ENCODE measurements around the gene CISH.

Gene CISH

GRCh38 chr3:50657816-50658215 is 46.2 kb upstream of the CISH start:
- H3K36me3 ChIP-seq (ENCODE audit: insufficient read depth): no peaks in the 10 kb centered on the region
- H3K9ac ChIP-seq: no peak overlapping the region
- no peak overlapping the region for H3K4me3 ChIP-seq (IDR thresholded peaks at IDR 0.05; ENCODE audit: insufficient read depth, low read depth, low read length)
- no peak overlapping the region for H3K4me2 ChIP-seq
- no peaks in the 10 kb centered on the region for H3K27me3 ChIP-seq (ENCODE audit: insufficient read depth, low read depth)
- no peaks in the 10 kb centered on the region for H3K79me2 ChIP-seq (ENCODE audit: insufficient read depth, low read depth)
- no peaks in the 10 kb centered on the region for H4K20me1 ChIP-seq (ENCODE audit: insufficient read depth)
- H3K4me1 ChIP-seq (ENCODE audit: low read depth, poor library complexity, severe bottlenecking): no peaks in the 10 kb centered on the region
- H3K27ac ChIP-seq: no peak overlapping the region
- H2AFZ ChIP-seq (ENCODE audit: low read depth): no peak overlapping the region
- TF ChIP-seq, protein P1, sequence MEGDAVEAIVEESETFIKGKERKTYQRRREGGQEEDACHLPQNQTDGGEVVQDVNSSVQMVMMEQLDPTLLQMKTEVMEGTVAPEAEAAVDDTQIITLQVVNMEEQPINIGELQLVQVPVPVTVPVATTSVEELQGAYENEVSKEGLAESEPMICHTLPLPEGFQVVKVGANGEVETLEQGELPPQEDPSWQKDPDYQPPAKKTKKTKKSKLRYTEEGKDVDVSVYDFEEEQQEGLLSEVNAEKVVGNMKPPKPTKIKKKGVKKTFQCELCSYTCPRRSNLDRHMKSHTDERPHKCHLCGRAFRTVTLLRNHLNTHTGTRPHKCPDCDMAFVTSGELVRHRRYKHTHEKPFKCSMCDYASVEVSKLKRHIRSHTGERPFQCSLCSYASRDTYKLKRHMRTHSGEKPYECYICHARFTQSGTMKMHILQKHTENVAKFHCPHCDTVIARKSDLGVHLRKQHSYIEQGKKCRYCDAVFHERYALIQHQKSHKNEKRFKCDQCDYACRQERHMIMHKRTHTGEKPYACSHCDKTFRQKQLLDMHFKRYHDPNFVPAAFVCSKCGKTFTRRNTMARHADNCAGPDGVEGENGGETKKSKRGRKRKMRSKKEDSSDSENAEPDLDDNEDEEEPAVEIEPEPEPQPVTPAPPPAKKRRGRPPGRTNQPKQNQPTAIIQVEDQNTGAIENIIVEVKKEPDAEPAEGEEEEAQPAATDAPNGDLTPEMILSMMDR (conservative IDR thresholded peaks at IDR 0.05; ENCODE audit: low read depth, low read length): no peak

DNA sequence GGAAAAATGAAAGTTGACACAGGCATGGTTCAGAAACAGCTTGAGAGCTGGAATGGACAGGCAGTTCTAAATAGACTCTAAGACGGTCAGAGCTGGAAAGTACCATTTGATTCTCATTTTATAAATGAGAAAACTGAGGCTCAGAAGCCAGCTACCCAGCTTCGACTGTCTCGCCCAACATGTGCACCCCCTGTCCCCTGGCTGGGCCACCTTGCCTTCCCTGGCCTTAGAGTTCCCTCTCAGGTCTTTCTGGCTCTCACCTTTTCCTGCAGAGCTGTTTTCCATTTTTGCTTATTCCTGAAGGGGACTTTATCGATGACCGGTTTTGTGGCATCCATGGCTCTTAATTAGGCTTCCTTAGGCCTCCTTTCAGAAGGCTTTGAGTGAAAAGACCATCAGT is 45.8 kb upstream of the CISH start:
- Histone ChIP-seq H3K36me3 (ENCODE audit: insufficient read depth) (no peaks in the 10 kb centered on the region), H3K79me2 (ENCODE audit: insufficient read depth, low read depth) (no peaks in the 10 kb centered on the region), H3K9ac (no peak overlapping the region), H3K27ac (no peak overlapping the region), H2AFZ (ENCODE audit: low read depth) (no peak overlapping the region), H3K27me3 (ENCODE audit: insufficient read depth, low read depth) (no peaks in the 10 kb centered on the region), H3K4me3 (IDR thresholded peaks at IDR 0.05; ENCODE audit: insufficient read depth, low read depth, low read length) (no peak overlapping the region), H3K4me1 (ENCODE audit: low read depth, poor library complexity, severe bottlenecking) (no peaks in the 10 kb centered on the region), H4K20me1 (ENCODE audit: insufficient read depth) (no peaks in the 10 kb centered on the region), H3K4me2 (no peak overlapping the region)
- TF ChIP-seq, protein P1 (conservative IDR thresholded peaks at IDR 0.05; ENCODE audit: low read depth, low read length): no peak

- Histone ChIP-seq H3K36me3 (ENCODE audit: insufficient read depth) (no peaks in the 10 kb centered on the region), H3K27ac (no peak overlapping the region), H3K4me3 (IDR thresholded peaks at IDR 0.05; ENCODE audit: insufficient read depth, low read depth, low read length) (no peak overlapping the region), H3K9ac (no peak overlapping the region), H3K4me1 (ENCODE audit: low read depth, poor library complexity, severe bottlenecking) (no peaks in the 10 kb centered on the region), H2AFZ (ENCODE audit: low read depth) (no peak overlapping the region), H3K27me3 (ENCODE audit: insufficient read depth, low read depth) (no peaks in the 10 kb centered on the region), H3K79me2 (ENCODE audit: insufficient read depth, low read depth) (no peaks in the 10 kb centered on the region), H4K20me1 (ENCODE audit: insufficient read depth) (no peaks in the 10 kb centered on the region), H3K4me2 (no peak overlapping the region)
- TF ChIP-seq, protein P1 (conservative IDR thresholded peaks at IDR 0.05; ENCODE audit: low read depth, low read length): no peak
Observed at GRCh38 chr3:50656417-50657195, 45.0 kb upstream of the CISH start.

DNA sequence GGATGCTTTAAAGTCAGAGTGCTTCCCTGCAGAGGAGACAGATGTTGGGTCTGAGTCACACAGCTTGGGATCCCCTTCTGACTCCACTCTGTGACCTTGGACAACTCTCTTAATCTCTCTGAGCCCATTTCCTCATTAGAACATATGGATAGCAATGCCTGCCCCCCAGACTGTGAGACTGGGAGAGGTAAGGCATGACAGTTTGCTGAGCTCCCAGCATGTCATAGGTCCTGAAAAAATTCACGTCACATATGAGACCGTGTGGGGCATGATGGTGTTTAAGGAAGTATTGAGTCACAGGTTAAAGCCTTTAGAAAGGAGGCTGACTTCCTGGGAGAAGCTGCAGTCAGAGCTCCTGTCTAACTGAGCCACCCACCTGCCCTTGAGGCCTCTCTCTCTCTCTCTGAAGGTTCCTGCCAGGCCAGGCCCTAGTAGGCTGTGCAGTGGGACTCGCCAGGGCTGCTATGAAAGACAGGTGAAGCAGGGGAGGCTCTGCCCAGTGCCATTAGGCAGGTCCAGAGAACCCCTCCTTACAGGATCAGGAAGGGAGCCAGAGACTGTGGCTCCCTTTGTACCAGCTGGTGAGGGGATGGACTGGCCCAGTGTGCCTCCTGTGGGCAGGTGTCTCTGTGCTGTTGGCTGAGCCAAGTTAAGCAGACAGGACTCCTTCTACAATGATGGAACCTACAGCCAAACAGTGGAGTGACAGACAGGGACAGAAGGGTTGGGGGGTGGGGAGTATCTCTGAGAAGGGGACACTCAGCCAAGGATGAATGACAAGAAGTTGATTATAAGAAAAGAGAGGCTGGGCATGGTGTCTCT is 43.6 kb upstream of the CISH start:
- no peak overlapping the region for H2AFZ ChIP-seq (ENCODE audit: low read depth)
- no peak overlapping the region for H3K9ac ChIP-seq
- no peaks in the 10 kb centered on the region for H3K4me1 ChIP-seq (ENCODE audit: low read depth, poor library complexity, severe bottlenecking)
- H3K79me2 ChIP-seq (ENCODE audit: insufficient read depth, low read depth): no peaks in the 10 kb centered on the region
- TF ChIP-seq, protein P1 (conservative IDR thresholded peaks at IDR 0.05; ENCODE audit: low read depth, low read length): no peak
- no peak overlapping the region for H3K4me3 ChIP-seq (IDR thresholded peaks at IDR 0.05; ENCODE audit: insufficient read depth, low read depth, low read length)
- no peak overlapping the region for H3K27ac ChIP-seq
- H3K36me3 ChIP-seq (ENCODE audit: insufficient read depth): no peaks in the 10 kb centered on the region
- no peak overlapping the region for H3K4me2 ChIP-seq
- no peaks in the 10 kb centered on the region for H3K27me3 ChIP-seq (ENCODE audit: insufficient read depth, low read depth)
- H4K20me1 ChIP-seq (ENCODE audit: insufficient read depth): no peaks in the 10 kb centered on the region
